ENCODE measurements around the gene HECTD1.
"Not testable (repeated sequence)": the region's sequence is repeated elsewhere in the genome, so short reads cannot be mapped to it uniquely, and the experiment has no call there.

Gene HECTD1

GRCh38 chr14:31142455-31143087, 65.0 kb downstream of the HECTD1 start:
- DNase-seq (ENCODE audit: low spot score) = no peak

- no peak for DNase-seq (ENCODE audit: low spot score)
Measured at GRCh38 chr14:31139301-31139847, 68.2 kb downstream of the HECTD1 start.

GRCh38 chr14:31138301-31138700, 69.3 kb downstream of the HECTD1 start:
- DNase-seq (ENCODE audit: low spot score) = no peak

GRCh38 chr14:31137214-31137889, 70.2 kb downstream of the HECTD1 start:
- DNase-seq (ENCODE audit: low spot score) = no peak

- no peak for DNase-seq (ENCODE audit: low spot score)
Measured at GRCh38 chr14:31133133-31133532, 74.5 kb downstream of the HECTD1 start.

GRCh38 chr14:31128601-31129526, 78.7 kb downstream of the HECTD1 start:
- DNase-seq (ENCODE audit: low spot score) = peak; percentile 31

- DNase-seq (ENCODE audit: low spot score) = no peak
Measured at GRCh38 chr14:31127690-31128089, 79.9 kb downstream of the HECTD1 start.

- no peak for DNase-seq (ENCODE audit: low spot score)
Measured at GRCh38 chr14:31126680-31127079, 80.9 kb downstream of the HECTD1 start.

GRCh38 chr14:31125231-31125630, 82.4 kb downstream of the HECTD1 start:
- no peak for DNase-seq (ENCODE audit: low spot score)

- no peak for DNase-seq (ENCODE audit: low spot score)
Measured at GRCh38 chr14:31124197-31124596, 83.4 kb downstream of the HECTD1 start.

GRCh38 chr14:31122921-31123320, 84.7 kb downstream of the HECTD1 start:
- DNase-seq (ENCODE audit: low spot score) = no peak

GRCh38 chr14:31122098-31122611, 85.4 kb downstream of the HECTD1 start:
- no peak for DNase-seq (ENCODE audit: low spot score)

GRCh38 chr14:31118892-31119291, 88.7 kb downstream of the HECTD1 start:
- DNase-seq (ENCODE audit: low spot score) = no peak

GRCh38 chr14:31113794-31114193, 93.8 kb downstream of the HECTD1 start:
- no peak for DNase-seq (ENCODE audit: low spot score)

- DNase-seq (ENCODE audit: low spot score) = no peak
Measured at GRCh38 chr14:31110872-31111271, 96.7 kb downstream of the HECTD1 start.

GRCh38 chr14:31109257-31109656, 98.3 kb downstream of the HECTD1 start:
- no peak for DNase-seq (ENCODE audit: low spot score)

- no peak for DNase-seq (ENCODE audit: low spot score)
Measured at GRCh38 chr14:31106768-31107167, 100.8 kb downstream of the HECTD1 start.

- DNase-seq (ENCODE audit: low spot score) = no peak
Measured at GRCh38 chr14:31097081-31097480, 110.5 kb downstream of the HECTD1 start.

GRCh38 chr14:31096255-31096654, 111.3 kb downstream of the HECTD1 start:
- no peak for DNase-seq (ENCODE audit: low spot score)

- DNase-seq (ENCODE audit: low spot score) = not testable (repeated sequence)
Measured at GRCh38 chr14:31095817-31096216, 111.8 kb downstream of the HECTD1 start.

- not testable (repeated sequence) for DNase-seq (ENCODE audit: low spot score)
Measured at GRCh38 chr14:31093884-31094839, 113.4 kb downstream of the HECTD1 start.
